Right atrium auricular region (tissue), 2 donors: Measurements from ENCODE around the gene ZNF438. TPM values are rescaled to one million over a fixed set of nuclear protein-coding genes. Genes with fewer than 3 reads are reported as not detected.
A peak's percentile ranks its signal among the peaks of the same experiment; 100 is the strongest.

Source experiments
- DNase-seq: peaks from one replicate; pipeline ENCODE4 v3.0.0-alpha.2; 2019; ENCODE audit warnings: low spot score
- H3K27ac ChIP-seq, 2 donors: fragments of 200-600 bp; sonication (generic); 1 replicate in 1 of 2; 2 replicates in 1 of 2; pipeline ENCODE4 v1.5.1; 2016 to 2019
- H3K27me3 ChIP-seq, 2 donors: fragments of 200-600 bp; sonication (generic); one replicate each; pipeline versions ENCODE4 v1.5.1 to v1.6.0; 2017 to 2019
- H3K36me3 ChIP-seq: fragments of 200-600 bp; sonication (generic); one replicate; pipeline ENCODE4 v1.5.1; 2016
- H3K4me1 ChIP-seq, 2 donors: fragments of 200-600 bp; sonication (generic); one replicate each; pipeline versions ENCODE4 v1.5.1 to v1.6.0; 2017 to 2019
- H3K4me3 ChIP-seq, 2 donors: fragments of 200-600 bp; sonication (generic); 1 replicate in 1 of 2; 2 replicates in 1 of 2; pipeline ENCODE4 v1.5.1; 2017 to 2019; ENCODE audit warnings: mild to moderate bottlenecking in 1 of 2, moderate library complexity in 1 of 2
- H3K9me3 ChIP-seq, 2 donors: fragments of 200-600 bp; sonication (generic); one replicate each; pipeline ENCODE4 v1.5.1; 2019
- total RNA-seq, 2 donors: library from RNA; depleted of rRNA; stranded (reverse); fragments of >200 nt; gene quantifications; one replicate each; pipeline ENCODE4 v1.1.0, GENCODE V29; 2016
- TF ChIP-seq, protein P1 (sequence below), 2 donors: fragments of 200-600 bp; sonication (generic); IDR thresholded peaks; one replicate each; pipeline ENCODE4 v1.5.1; 2019; ENCODE audit warnings: antibody characterized with exemption in 2 of 2

Gene ZNF438
- total RNA-seq, 2 donors from 2014 or later, result 13.4 to 14.5 TPM

DNA sequence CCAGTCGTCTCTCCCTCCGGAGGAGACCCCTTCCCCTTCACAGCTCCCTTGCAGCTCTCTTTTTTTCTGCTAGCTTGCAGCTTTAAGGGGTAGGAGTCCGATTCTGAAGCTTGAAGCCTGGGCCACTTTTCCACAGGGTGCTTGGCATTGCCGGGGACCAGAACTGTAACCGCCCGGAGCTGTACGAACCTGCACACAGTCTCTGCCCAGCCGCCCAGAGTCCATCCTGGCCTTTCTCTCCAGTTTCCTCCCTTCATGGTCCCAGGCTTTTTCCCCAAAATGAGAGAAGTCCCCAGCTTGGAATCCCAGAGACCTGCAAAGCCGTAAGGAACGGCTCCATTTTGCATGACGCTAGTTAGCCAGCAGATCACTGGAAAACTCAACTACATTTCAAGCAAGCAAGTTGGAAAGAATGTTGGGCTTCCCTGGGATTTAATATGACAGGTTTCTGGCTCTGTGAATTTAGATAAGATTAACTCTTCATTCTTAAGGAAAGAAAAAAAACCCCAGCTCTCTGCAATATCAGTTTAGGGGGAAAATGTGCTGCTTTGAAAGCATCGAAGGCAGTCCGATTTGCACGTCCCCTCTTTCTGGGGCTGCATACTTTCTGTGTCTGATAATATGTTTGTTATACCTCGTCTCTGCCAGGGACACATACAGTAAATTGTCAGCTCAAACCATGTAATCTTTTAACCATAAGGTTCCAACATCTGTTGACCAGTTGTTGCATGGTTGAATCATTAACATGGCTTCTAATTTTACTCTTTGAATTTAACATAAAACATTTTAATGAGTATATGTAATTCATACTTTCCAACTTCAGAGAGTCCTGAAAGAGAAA, 212.1 kb downstream of the ZNF438 start:
- TF ChIP-seq, protein P1, sequence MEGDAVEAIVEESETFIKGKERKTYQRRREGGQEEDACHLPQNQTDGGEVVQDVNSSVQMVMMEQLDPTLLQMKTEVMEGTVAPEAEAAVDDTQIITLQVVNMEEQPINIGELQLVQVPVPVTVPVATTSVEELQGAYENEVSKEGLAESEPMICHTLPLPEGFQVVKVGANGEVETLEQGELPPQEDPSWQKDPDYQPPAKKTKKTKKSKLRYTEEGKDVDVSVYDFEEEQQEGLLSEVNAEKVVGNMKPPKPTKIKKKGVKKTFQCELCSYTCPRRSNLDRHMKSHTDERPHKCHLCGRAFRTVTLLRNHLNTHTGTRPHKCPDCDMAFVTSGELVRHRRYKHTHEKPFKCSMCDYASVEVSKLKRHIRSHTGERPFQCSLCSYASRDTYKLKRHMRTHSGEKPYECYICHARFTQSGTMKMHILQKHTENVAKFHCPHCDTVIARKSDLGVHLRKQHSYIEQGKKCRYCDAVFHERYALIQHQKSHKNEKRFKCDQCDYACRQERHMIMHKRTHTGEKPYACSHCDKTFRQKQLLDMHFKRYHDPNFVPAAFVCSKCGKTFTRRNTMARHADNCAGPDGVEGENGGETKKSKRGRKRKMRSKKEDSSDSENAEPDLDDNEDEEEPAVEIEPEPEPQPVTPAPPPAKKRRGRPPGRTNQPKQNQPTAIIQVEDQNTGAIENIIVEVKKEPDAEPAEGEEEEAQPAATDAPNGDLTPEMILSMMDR (IDR thresholded peaks at IDR 0.05), result no peak
- DNase-seq, result no peak
- Histone ChIP-seq H3K9me3 (no peaks in the 10 kb centered on the region), H3K27me3 (no peaks in the 10 kb centered on the region), H3K4me3 (peak overlapping the region in 1 of 2 donors; percentile 25), H3K27ac (peak overlapping the region; percentile 64 to 84), H3K4me1 (peaks cover 0 to 24% of the 10 kb centered on the region in 2 donors), H3K36me3 (no peaks in the 10 kb centered on the region)

DNA sequence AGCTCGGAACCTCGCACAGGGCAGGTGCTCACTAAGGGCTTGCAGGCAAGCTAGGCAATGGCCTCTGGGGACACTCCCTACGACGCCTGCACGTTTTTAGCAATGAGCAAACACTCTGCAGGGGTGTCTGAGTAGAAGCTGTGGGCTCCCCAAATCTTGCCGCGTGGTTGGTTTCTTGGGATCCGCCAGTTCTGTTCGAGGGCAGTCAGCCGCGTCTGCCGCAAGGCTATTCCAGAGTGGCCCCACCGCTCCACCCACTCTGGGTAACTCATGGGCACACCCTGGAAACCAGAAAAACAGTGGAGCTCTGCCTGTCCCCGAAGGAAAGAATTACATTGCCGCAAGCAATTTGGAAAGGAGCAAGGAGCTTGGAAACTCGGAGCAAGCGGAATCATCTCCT, 212.8 kb downstream of the ZNF438 start:
- Histone ChIP-seq H3K27me3 (no peaks in the 10 kb centered on the region), H3K4me1 (peaks cover 0 to 27% of the 10 kb centered on the region in 2 donors), H3K9me3 (no peaks in the 10 kb centered on the region), H3K4me3 (peak overlapping the region in 1 of 2 donors; percentile 25), H3K27ac (peak overlapping the region; percentile 64 to 84), H3K36me3 (no peaks in the 10 kb centered on the region)
- TF ChIP-seq, protein P1 (IDR thresholded peaks at IDR 0.05), result no peak
- DNase-seq, result peak; percentile 83

GRCh38 chr10:30818010-30818660, 213.5 kb downstream of the ZNF438 start:
- DNase-seq, result peak; percentile 84
- Histone ChIP-seq H3K4me3 (no peak overlapping the region), H3K27ac (peak overlapping the region; percentile 64 to 84), H3K36me3 (no peaks in the 10 kb centered on the region), H3K9me3 (no peaks in the 10 kb centered on the region), H3K4me1 (peaks cover 0 to 33% of the 10 kb centered on the region in 2 donors), H3K27me3 (no peaks in the 10 kb centered on the region)
- TF ChIP-seq, protein P1 (IDR thresholded peaks at IDR 0.05), result no peak

DNA sequence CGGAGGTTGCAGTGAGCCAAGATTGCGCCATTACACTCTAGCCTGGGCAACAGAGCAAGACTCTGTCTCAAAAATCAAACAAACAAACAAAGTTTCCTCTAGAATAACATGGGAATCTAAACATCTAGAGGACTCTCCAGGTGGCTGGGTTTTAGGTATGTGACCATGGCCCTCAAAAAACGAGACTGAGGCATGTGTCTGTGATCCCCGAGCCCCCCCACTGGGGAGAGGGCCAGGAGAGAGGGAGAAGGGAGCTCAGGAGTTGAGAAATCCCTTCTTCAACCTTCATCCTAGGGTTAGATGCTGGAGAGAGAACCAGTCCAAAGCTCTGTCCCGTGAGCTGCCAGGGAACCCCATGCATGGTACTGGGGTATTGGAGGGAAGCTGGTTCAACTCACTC, 214.1 kb downstream of the ZNF438 start:
- Histone ChIP-seq H3K9me3 (no peaks in the 10 kb centered on the region), H3K4me1 (peaks cover 0 to 39% of the 10 kb centered on the region in 2 donors), H3K36me3 (no peaks in the 10 kb centered on the region), H3K27ac (peak overlapping the region; percentile 16 to 84), H3K27me3 (no peaks in the 10 kb centered on the region), H3K4me3 (no peak overlapping the region)
- TF ChIP-seq, protein P1 (IDR thresholded peaks at IDR 0.05), result no peak
- DNase-seq, result no peak

DNA sequence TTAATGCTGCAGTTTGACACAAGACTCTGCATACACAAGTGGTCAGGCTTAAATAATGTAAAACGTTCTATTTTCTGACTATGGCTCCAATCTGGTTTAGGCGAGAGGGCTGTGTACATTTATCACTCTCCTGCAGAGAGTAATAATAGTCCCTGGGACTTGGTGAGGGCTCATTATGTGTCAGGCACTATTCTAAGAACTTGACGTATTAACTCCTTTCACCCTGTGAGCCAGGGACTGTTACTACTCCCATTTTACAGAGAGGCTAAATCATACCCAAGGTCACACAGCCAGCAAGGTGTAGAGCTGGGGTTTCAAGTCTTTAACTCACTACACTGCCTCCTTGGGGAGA, 214.9 kb downstream of the ZNF438 start:
- Histone ChIP-seq H3K27me3 (no peaks in the 10 kb centered on the region), H3K9me3 (no peaks in the 10 kb centered on the region), H3K36me3 (no peaks in the 10 kb centered on the region), H3K4me1 (peaks cover 0 to 47% of the 10 kb centered on the region in 2 donors), H3K4me3 (no peak overlapping the region), H3K27ac (peak overlapping the region in 1 of 2 donors; percentile 23)
- no peak for DNase-seq
- TF ChIP-seq, protein P1 (IDR thresholded peaks at IDR 0.05), result no peak
